Testis (tissue), 2 donors: ENCODE results near the gene RIMBP3B.
"Not testable (repeated sequence)": the region's sequence is repeated elsewhere in the genome, so short reads cannot be mapped to it uniquely, and the experiment has no call there.

Source experiments
- CTCF ChIP-seq, 3 experiments: fragments of 450-650 bp in 2 of 3; fragments of 200-600 bp in 1 of 3; sonication (generic) in 1 of 3; IDR thresholded peaks; one replicate each; pipeline ENCODE4 v1.5.1; 2016 to 2019; ENCODE audit warnings: antibody characterized with exemption in 3 of 3, mild to moderate bottlenecking in 2 of 3, moderate library complexity in 1 of 3
- POLR2A ChIP-seq: fragments of 450-650 bp; IDR thresholded peaks from one replicate; pipeline ENCODE4 v1.6.1; 2017; ENCODE audit warnings: antibody characterized with exemption, mild to moderate bottlenecking, moderate library complexity

- not testable (repeated sequence) for TF ChIP-seq CTCF (IDR thresholded peaks at IDR 0.05); POLR2A
These were observed 36.7 kb downstream of the RIMBP3B start for GRCh38 chr22:21420180-21420763.
